Activated B cell treated with CpG ODN at 0.5 μM for 24 hours (primary cell): ENCODE results near the gene INPP5A. TPM values are rescaled to one million over a fixed set of nuclear protein-coding genes. Genes with fewer than 3 reads are reported as not detected.
"Not testable (repeated sequence)": the region's sequence is repeated elsewhere in the genome, so short reads cannot be mapped to it uniquely, and the experiment has no call there.

Experiments
- ATAC-seq: fragments of 200-7000 bp; cut with Tn5 transposase; one replicate; pipeline ENCODE4 v1.10.0; 2021; ENCODE audit warnings: low read depth, mild to moderate bottlenecking, moderate library complexity
- CTCF ChIA-PET: fragments of 350-600 bp; sonication (Branson Sonifier 250); formaldehyde crosslinking; loops from one replicate; lab custom pipeline; 2021; ENCODE audit warnings: antibody characterized with exemption; lab: Charles Lee
- POLR2A ChIA-PET: fragments of 350-600 bp; sonication (Branson Sonifier 250); formaldehyde crosslinking; loops from one replicate; lab custom pipeline; 2021; ENCODE audit warnings: antibody characterized with exemption; lab: Charles Lee
- DNase-seq: peaks from one replicate; pipeline ENCODE4 v3.0.0; 2022
- H3K27ac Mint-ChIP-seq: one replicate; pipeline ENCODE4 v1.8.0; 2020; ENCODE audit warnings: mixed read lengths
- H3K27me3 Mint-ChIP-seq: one replicate; pipeline ENCODE4 v1.8.0; 2021; ENCODE audit warnings: mixed read lengths
- H3K36me3 Mint-ChIP-seq: one replicate; pipeline ENCODE4 v1.8.0; 2021; ENCODE audit warnings: low read depth, mixed read lengths
- H3K4me1 Mint-ChIP-seq: one replicate; pipeline ENCODE4 v1.8.0; 2021; ENCODE audit warnings: mixed read lengths
- H3K4me3 Mint-ChIP-seq: one replicate; pipeline ENCODE4 v1.8.0; 2020; ENCODE audit warnings: mild to moderate bottlenecking, mixed read lengths
- H3K9me3 Mint-ChIP-seq: one replicate; pipeline ENCODE4 v1.8.0; 2020; ENCODE audit warnings: mixed read lengths
- CTCF ChIP-seq: fragments of 200-600 bp; IDR thresholded peaks from one replicate; pipeline ENCODE4 v1.8.0; 2022; ENCODE audit warnings: antibody characterized with exemption, mild to moderate bottlenecking
- intact Hi-C: fragments of 100-400 bp; cut with micrococcal nuclease; formaldehyde crosslinking; loops from one replicate; pipeline ENCODE4 v1.15.1; 2024
- total RNA-seq: library from RNA; stranded (reverse); gene quantifications from 2 replicates; pipeline ENCODE4 v1.2.3, GENCODE V29; 2022

INPP5A gene
- total RNA-seq, 1 donor from 2014 or later: 24.9 TPM

DNA sequence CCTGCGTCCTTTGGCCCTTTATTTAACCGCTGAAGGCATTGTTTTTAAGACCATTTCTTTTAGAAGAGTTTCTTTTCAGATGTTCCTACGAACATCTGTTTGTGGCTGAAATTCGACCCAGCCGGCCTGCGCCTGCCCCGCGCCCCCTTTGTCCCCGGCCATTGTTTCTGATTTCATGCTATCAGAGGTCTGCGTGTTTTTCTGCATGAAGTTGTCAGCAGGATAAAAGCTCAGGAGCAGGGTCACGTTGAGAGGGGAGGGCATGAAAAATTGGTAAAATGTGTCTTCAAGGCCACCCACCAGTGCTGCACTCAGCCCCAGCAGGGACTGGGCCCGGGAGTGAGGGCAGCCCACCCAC lies 205.2 kb downstream of the INPP5A start:
- TF ChIP-seq CTCF: no peak
- no peak for ATAC-seq
- intact Hi-C loops: no loop called here
- no peaks in the 10 kb centered on the region for H3K27me3 Mint-ChIP-seq
- H3K27ac Mint-ChIP-seq: no peak overlapping the region
- H3K4me3 Mint-ChIP-seq: no peak overlapping the region
- ChIA-PET CTCF (no interaction called here), POLR2A (no interaction called here)
- no peak for DNase-seq
- H3K9me3 Mint-ChIP-seq: no peaks in the 10 kb centered on the region
- peaks cover 29% of the 10 kb centered on the region for H3K36me3 Mint-ChIP-seq
- no peaks in the 10 kb centered on the region for H3K4me1 Mint-ChIP-seq

DNA sequence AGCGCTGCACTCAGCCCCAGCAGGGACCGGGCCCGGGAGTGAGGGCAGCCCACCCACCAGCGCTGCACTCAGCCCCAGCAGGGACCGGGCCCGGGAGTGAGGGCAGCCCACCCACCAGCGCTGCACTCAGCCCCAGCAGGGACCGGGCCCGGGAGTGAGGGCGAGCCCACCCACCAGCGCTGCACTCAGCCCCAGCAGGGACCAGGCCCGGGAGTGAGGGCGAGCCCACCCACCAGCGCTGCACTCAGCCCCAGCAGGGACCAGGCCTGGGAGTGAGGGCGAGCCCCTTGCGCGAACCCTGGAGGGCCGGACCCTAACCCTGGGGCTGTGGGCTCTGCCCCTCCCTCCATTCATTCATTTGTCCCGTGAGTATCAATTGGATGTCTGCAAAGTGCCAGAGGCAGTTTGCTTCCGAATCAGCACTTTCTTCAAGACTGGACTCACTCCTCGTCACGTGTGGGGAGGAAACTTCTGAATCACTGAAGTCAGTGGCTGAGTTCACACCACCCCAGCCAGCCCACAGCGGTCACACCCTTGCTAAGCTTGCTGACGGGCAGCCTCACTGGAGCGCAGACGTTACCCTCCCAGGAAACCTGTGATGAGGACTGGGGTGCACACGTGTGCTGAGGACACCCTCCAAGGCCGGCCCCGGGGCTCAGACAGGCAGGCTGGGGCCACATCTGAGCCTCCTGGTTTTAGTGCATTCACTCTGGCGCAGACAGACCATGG lies 205.8 kb downstream of the INPP5A start:
- H3K27ac Mint-ChIP-seq, DNase-seq, H3K4me3 Mint-ChIP-seq, H3K9me3 Mint-ChIP-seq, POLR2A ChIA-PET, H3K4me1 Mint-ChIP-seq, H3K27me3 Mint-ChIP-seq, intact Hi-C loops, ATAC-seq, CTCF ChIA-PET: not testable (repeated sequence)
- peaks cover 33% of the 10 kb centered on the region for H3K36me3 Mint-ChIP-seq

- Mint-ChIP-seq H3K4me3 (no peak overlapping the region), H3K27me3 (no peaks in the 10 kb centered on the region), H3K27ac (no peak overlapping the region), H3K9me3 (no peaks in the 10 kb centered on the region), H3K4me1 (no peaks in the 10 kb centered on the region), H3K36me3 (peaks cover 37% of the 10 kb centered on the region)
- ChIA-PET CTCF (no interaction called here), POLR2A (no interaction called here)
- intact Hi-C loops: no loop called here
- DNase-seq (no peak), ATAC-seq (no peak)
- no peak for TF ChIP-seq CTCF
Observed at GRCh38 chr10:132743925-132744490, 206.4 kb downstream of the INPP5A start.

GRCh38 chr10:132744839-132745238 lies 207.3 kb downstream of the INPP5A start:
- no peak for ATAC-seq
- Mint-ChIP-seq H3K36me3 (peaks cover 41% of the 10 kb centered on the region), H3K27ac (no peak overlapping the region), H3K4me3 (no peak overlapping the region), H3K9me3 (no peaks in the 10 kb centered on the region), H3K4me1 (no peaks in the 10 kb centered on the region), H3K27me3 (no peaks in the 10 kb centered on the region)
- POLR2A ChIA-PET: no interaction called here
- CTCF ChIA-PET: no interaction called here
- intact Hi-C loops: no loop called here
- DNase-seq: no peak
- no peak for TF ChIP-seq CTCF

DNA sequence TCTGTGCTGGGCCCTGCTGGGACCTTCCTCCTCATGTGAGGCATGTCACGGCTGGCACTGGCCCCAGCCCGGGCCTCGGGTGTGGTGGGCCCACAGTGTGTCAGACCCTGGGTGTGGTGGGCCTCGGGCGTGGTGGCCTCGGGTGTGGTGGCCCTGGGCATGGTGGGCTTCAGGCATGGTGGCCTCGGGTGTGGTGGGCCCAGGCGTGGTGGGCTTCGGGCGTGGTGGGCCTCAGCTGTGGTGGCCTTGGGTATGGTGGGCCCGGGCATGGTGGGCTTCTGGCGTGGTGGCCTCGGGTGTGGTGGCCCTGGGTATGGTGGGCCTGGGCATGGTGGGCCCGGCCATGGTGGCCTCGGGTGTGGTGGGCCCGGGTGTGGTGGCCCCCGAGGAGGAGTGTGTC lies 207.9 kb downstream of the INPP5A start:
- no peak overlapping the region for H3K4me3 Mint-ChIP-seq
- ChIA-PET POLR2A (no interaction called here), CTCF (no interaction called here)
- no peak overlapping the region for H3K27ac Mint-ChIP-seq
- no peak for DNase-seq
- TF ChIP-seq CTCF: no peak
- H3K4me1 Mint-ChIP-seq: no peaks in the 10 kb centered on the region
- H3K27me3 Mint-ChIP-seq: no peaks in the 10 kb centered on the region
- H3K36me3 Mint-ChIP-seq: peaks cover 43% of the 10 kb centered on the region
- H3K9me3 Mint-ChIP-seq: no peaks in the 10 kb centered on the region
- no peak for ATAC-seq
- intact Hi-C loops: no loop called here
